Body of pancreas (tissue), 4 donors: Measurements from ENCODE around the gene DCBLD1. TPM values are rescaled to one million over a fixed set of nuclear protein-coding genes. Genes with fewer than 3 reads are reported as not detected.

Experiments
- ATAC-seq: fragments of 150-250 bp; one replicate; pipeline ENCODE4 v1.9.1; 2016
- DNase-seq, 4 donors: peaks; one replicate each; pipeline ENCODE4 v3.0.0-alpha.2; 2019
- H3K27ac ChIP-seq, 4 donors: fragments of 200-600 bp; sonication (generic); 1 replicate in 3 of 4; 2 replicates in 1 of 4; pipeline versions ENCODE4 v1.5.1 to v1.6.1; 2016 to 2019; ENCODE audit warnings: mild to moderate bottlenecking in 1 of 4, mixed read lengths in 1 of 4, moderate library complexity in 1 of 4
- H3K27me3 ChIP-seq, 2 donors: fragments of 200-600 bp; sonication (generic); one replicate each; pipeline ENCODE4 v1.6.0; 2016; ENCODE audit warnings: mild to moderate bottlenecking in 1 of 2
- H3K36me3 ChIP-seq, 2 donors: fragments of 200-600 bp; sonication (generic); replicated peaks in 1 of 2; 2 replicates each; pipeline ENCODE4 v1.5.1; 2016; ENCODE audit warnings: low read depth in 2 of 2; ENCODE audit not compliant: insufficient read depth in 1 of 2
- H3K4me1 ChIP-seq: fragments of 200-600 bp; sonication (generic); one replicate; pipeline ENCODE4 v1.6.0; 2016
- H3K4me3 ChIP-seq, 2 donors: fragments of 200-600 bp; sonication (generic); 1 replicate in 1 of 2; 2 replicates in 1 of 2; pipeline ENCODE4 v1.5.1; 2016 to 2019
- H3K9me3 ChIP-seq, 3 donors: fragments of 200-600 bp; sonication (generic); 1 replicate in 2 of 3; 2 replicates in 1 of 3; pipeline ENCODE4 v1.5.1; 2016
- POLR2A ChIP-seq, 3 donors: fragments of 450-650 bp; IDR thresholded peaks; one replicate each; pipeline ENCODE4 v1.6.1; 2016; ENCODE audit warnings: antibody characterized with exemption in 3 of 3, mild to moderate bottlenecking in 2 of 3
- WGBS, 2 donors: methylation state at CpG; one replicate each; pipeline ENCODE4 v1.1.5; 2017; 5-methylcytosine and 5-hydroxymethylcytosine counted together
- intact Hi-C: fragments of 100-400 bp; cut with DNase I; formaldehyde crosslinking; loops from one replicate; pipeline ENCODE4 v1.15.1; 2023
- total RNA-seq, 2 donors: library from RNA; depleted of rRNA; stranded (reverse); fragments of >200 nt; gene quantifications; one replicate each; pipeline ENCODE4 v1.1.0, GENCODE V29; 2016
- TF ChIP-seq, protein P1 (sequence below), 7 experiments: fragments of 450-650 bp in 4 of 7; fragments of 200-600 bp in 3 of 7; sonication (generic) in 3 of 7; IDR thresholded peaks; one replicate each; pipeline ENCODE4 v1.5.1; 2016 to 2019; ENCODE audit warnings: antibody characterized with exemption in 7 of 7

The DCBLD1 gene
- total RNA-seq, 2 donors from 2014 or later: 10.6 to 11.5 TPM

DNA sequence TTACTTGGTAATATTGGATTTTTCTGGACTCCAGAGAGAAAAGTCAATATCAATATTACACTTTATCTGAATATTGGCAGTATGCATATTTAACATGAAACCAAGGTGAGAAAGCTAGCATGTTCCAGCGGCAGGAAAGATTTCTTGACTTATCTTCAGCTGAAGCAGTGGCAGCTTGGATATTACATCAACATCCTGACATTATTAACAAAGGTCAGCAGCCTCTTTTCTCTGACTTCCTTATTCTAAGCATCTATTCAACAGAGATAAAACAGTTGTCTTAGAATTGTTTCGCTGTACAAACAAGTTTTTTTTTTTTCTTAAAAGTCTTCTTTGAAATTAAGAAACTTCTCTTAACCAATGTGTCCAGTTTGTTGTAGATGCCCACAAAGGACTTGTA, 11.8 kb downstream of the DCBLD1 start:
- H3K36me3 ChIP-seq: no peaks in the 10 kb centered on the region
- intact Hi-C loops: no loop called here
- no peaks in the 10 kb centered on the region for H3K27me3 ChIP-seq
- peaks cover 19% of the 10 kb centered on the region for H3K4me1 ChIP-seq
- peak overlapping the region in 1 of 4 donors; percentile 45 for H3K27ac ChIP-seq
- H3K4me3 ChIP-seq: no peak overlapping the region
- no peak for TF ChIP-seq POLR2A (IDR thresholded peaks at IDR 0.05)
- TF ChIP-seq, protein P1, sequence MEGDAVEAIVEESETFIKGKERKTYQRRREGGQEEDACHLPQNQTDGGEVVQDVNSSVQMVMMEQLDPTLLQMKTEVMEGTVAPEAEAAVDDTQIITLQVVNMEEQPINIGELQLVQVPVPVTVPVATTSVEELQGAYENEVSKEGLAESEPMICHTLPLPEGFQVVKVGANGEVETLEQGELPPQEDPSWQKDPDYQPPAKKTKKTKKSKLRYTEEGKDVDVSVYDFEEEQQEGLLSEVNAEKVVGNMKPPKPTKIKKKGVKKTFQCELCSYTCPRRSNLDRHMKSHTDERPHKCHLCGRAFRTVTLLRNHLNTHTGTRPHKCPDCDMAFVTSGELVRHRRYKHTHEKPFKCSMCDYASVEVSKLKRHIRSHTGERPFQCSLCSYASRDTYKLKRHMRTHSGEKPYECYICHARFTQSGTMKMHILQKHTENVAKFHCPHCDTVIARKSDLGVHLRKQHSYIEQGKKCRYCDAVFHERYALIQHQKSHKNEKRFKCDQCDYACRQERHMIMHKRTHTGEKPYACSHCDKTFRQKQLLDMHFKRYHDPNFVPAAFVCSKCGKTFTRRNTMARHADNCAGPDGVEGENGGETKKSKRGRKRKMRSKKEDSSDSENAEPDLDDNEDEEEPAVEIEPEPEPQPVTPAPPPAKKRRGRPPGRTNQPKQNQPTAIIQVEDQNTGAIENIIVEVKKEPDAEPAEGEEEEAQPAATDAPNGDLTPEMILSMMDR (IDR thresholded peaks at IDR 0.05): no peak
- ATAC-seq (no peak), DNase-seq (no peak)
- no peaks in the 10 kb centered on the region for H3K9me3 ChIP-seq
- WGBS, 2 donors: 36 to 42% methylated on average over 2 of the region's 2 CpGs

DNA sequence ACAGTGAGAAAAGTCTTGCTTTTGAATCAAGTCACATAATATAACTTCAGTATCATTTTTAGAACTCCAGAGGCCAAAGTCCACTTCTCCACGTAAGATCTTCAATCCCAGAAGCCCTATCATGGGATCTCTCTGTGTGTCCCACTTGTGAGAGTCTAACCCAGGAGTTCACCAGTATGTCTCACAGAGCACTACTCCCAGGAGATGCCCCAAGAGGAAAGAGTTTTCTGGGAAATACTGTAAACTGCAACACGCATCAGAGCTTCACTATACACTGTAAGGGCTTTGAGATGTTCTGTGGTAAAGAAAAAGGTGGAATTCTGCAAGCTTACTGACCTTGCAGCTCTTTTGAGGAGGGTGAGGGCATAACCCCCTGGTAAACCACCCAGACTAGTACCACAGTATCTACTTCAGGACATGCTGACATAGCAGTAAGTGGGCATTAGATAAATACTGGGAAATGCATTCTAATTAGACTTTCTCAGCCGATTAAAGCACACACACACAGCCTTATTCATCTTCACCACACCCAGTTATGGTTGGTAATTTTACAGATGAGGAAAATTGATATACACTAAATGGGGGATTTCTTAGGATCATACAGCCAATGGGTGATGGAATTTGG, 12.3 kb downstream of the DCBLD1 start:
- H3K9me3 ChIP-seq: no peaks in the 10 kb centered on the region
- peak overlapping the region in 2 of 4 donors; percentile 33 to 45 for H3K27ac ChIP-seq
- 56 to 68% methylated on average over 3 of the region's 3 CpGs for WGBS, 2 donors
- ATAC-seq (no peak), DNase-seq (no peak)
- no peak overlapping the region for H3K4me3 ChIP-seq
- intact Hi-C loops: no loop called here
- H3K36me3 ChIP-seq: no peaks in the 10 kb centered on the region
- H3K27me3 ChIP-seq: no peaks in the 10 kb centered on the region
- H3K4me1 ChIP-seq: peaks cover 19% of the 10 kb centered on the region
- TF ChIP-seq POLR2A (IDR thresholded peaks at IDR 0.05): no peak
- TF ChIP-seq, protein P1 (IDR thresholded peaks at IDR 0.05): no peak

DNA sequence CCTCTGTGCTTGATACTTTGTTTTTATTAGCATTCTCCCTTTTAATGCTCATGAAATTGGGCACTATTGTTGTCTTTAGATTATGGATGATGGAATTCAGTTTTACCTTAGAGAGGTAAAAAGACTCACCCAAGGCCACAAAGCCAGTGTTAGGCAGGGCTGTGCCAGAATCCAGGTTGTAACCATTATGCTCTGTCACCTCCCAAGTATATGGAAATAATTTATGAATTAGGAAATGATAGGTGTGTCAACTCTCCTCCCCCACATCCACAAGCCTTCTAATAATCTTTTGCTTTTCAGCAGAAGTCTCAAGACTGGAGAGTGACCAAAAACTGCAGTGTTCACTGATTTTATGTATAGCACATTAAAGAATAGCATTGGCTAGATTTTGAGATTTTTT, 13.0 kb downstream of the DCBLD1 start:
- H3K36me3 ChIP-seq: no peaks in the 10 kb centered on the region
- no peak overlapping the region for H3K4me3 ChIP-seq
- TF ChIP-seq, protein P1 (IDR thresholded peaks at IDR 0.05): no peak
- no peak for TF ChIP-seq POLR2A (IDR thresholded peaks at IDR 0.05)
- no peaks in the 10 kb centered on the region for H3K27me3 ChIP-seq
- peaks cover 19% of the 10 kb centered on the region for H3K4me1 ChIP-seq
- intact Hi-C loops: no loop called here
- ATAC-seq (no peak), DNase-seq (no peak)
- peak overlapping the region in 1 of 4 donors; percentile 45 for H3K27ac ChIP-seq
- no peaks in the 10 kb centered on the region for H3K9me3 ChIP-seq

DNA sequence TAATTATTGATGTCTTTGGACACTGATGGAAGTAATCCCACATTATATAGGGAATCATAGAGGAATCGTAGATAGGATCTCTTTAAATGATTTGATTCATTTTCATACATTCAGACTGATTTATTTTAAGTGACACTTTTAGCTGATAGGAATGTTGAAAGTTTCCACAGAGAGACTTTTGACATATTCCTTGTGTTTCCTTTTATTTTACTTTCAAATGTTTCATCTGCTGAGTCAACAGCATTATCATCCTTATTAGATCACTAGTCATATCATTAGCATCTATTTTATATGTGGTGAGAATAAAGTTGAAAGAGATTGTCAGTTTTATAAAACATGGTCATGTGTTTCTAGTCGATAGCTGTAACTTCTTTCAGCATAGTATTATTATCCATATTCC, 13.4 kb downstream of the DCBLD1 start:
- ATAC-seq (no peak), DNase-seq (no peak)
- no peak overlapping the region for H3K4me3 ChIP-seq
- H3K4me1 ChIP-seq: peaks cover 19% of the 10 kb centered on the region
- WGBS, 2 donors: 58 to 66% methylated on average over 2 of the region's 2 CpGs
- H3K27ac ChIP-seq: no peak overlapping the region
- no peaks in the 10 kb centered on the region for H3K36me3 ChIP-seq
- TF ChIP-seq, protein P1 (IDR thresholded peaks at IDR 0.05): no peak
- TF ChIP-seq POLR2A (IDR thresholded peaks at IDR 0.05): no peak
- H3K9me3 ChIP-seq: no peaks in the 10 kb centered on the region
- intact Hi-C loops: no loop called here
- H3K27me3 ChIP-seq: no peaks in the 10 kb centered on the region

DNA sequence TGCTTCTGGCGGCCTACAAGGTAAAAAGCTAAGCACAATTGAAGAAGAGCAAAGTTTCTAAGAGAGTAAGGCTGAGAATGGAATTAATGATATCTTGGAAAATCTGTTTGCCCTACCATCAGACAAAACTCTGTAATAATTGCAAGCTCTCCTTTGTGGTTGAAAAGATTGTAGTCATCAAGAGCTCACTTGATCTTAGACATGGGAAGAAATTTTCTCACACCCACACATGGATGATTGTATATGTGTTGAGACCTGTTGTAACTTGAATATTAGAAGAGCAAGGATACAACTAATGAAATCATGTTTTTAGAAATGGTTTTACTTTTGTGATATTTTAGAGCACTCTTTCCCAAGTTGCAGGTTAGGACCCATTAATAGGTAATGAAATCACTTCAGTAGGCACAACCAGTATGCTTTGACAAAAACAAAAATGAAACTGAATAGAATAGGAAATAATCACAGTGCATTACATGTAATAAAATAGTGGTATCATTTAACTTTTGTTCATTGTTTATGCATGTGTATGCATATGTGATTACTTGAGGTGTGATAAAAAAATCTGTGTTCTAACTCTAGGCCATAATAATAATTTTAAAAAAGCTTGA, 14.0 kb downstream of the DCBLD1 start:
- no peaks in the 10 kb centered on the region for H3K27me3 ChIP-seq
- H3K36me3 ChIP-seq: no peaks in the 10 kb centered on the region
- H3K27ac ChIP-seq: no peak overlapping the region
- ATAC-seq (no peak), DNase-seq (no peak)
- intact Hi-C loops: no loop called here
- H3K9me3 ChIP-seq: no peaks in the 10 kb centered on the region
- 100% methylated on average over 1 of the region's 1 CpG for WGBS, 2 donors
- peaks cover 19% of the 10 kb centered on the region for H3K4me1 ChIP-seq
- TF ChIP-seq, protein P1 (IDR thresholded peaks at IDR 0.05): no peak
- TF ChIP-seq POLR2A (IDR thresholded peaks at IDR 0.05): no peak
- no peak overlapping the region for H3K4me3 ChIP-seq
